ENCODE results near the gene MSI2.
A peak's percentile ranks its signal among the peaks of the same experiment; 100 is the strongest.

Gene MSI2

GRCh38 chr17:57607553-57608120 lies 351.3 kb downstream of the MSI2 start:
- TF ChIP-seq CTCF (conservative IDR thresholded peaks at IDR 0.05; ENCODE audit: low read depth, low read length): no peak
- no peak overlapping the region for H3K4me3 ChIP-seq (ENCODE audit: low read depth, low read length)
- DNase-seq (ENCODE audit: low read depth): no peak

GRCh38 chr17:57608369-57609124 lies 352.2 kb downstream of the MSI2 start:
- H3K4me3 ChIP-seq (ENCODE audit: low read depth, low read length): no peak overlapping the region
- no peak for TF ChIP-seq CTCF (conservative IDR thresholded peaks at IDR 0.05; ENCODE audit: low read depth, low read length)
- no peak for DNase-seq (ENCODE audit: low read depth)

GRCh38 chr17:57609125-57609877 lies 353.0 kb downstream of the MSI2 start:
- no peak overlapping the region for H3K4me3 ChIP-seq (ENCODE audit: low read depth, low read length)
- DNase-seq (ENCODE audit: low read depth): no peak
- TF ChIP-seq CTCF (conservative IDR thresholded peaks at IDR 0.05; ENCODE audit: low read depth, low read length): peak; percentile 5

GRCh38 chr17:57609878-57610270 lies 353.6 kb downstream of the MSI2 start:
- DNase-seq (ENCODE audit: low read depth): no peak
- TF ChIP-seq CTCF (conservative IDR thresholded peaks at IDR 0.05; ENCODE audit: low read depth, low read length): no peak
- H3K4me3 ChIP-seq (ENCODE audit: low read depth, low read length): no peak overlapping the region

GRCh38 chr17:57612202-57613071 lies 356.1 kb downstream of the MSI2 start:
- no peak for TF ChIP-seq CTCF (conservative IDR thresholded peaks at IDR 0.05; ENCODE audit: low read depth, low read length)
- no peak overlapping the region for H3K4me3 ChIP-seq (ENCODE audit: low read depth, low read length)
- DNase-seq (ENCODE audit: low read depth): no peak

- no peak overlapping the region for H3K4me3 ChIP-seq (ENCODE audit: low read depth, low read length)
- TF ChIP-seq CTCF (conservative IDR thresholded peaks at IDR 0.05; ENCODE audit: low read depth, low read length): no peak
- DNase-seq (ENCODE audit: low read depth): no peak
Observed at GRCh38 chr17:57614742-57615141, 358.4 kb downstream of the MSI2 start.

Data from choroid plexus epithelial cell (primary cell).